ENCODE data around the gene CNIH2.

DNA sequence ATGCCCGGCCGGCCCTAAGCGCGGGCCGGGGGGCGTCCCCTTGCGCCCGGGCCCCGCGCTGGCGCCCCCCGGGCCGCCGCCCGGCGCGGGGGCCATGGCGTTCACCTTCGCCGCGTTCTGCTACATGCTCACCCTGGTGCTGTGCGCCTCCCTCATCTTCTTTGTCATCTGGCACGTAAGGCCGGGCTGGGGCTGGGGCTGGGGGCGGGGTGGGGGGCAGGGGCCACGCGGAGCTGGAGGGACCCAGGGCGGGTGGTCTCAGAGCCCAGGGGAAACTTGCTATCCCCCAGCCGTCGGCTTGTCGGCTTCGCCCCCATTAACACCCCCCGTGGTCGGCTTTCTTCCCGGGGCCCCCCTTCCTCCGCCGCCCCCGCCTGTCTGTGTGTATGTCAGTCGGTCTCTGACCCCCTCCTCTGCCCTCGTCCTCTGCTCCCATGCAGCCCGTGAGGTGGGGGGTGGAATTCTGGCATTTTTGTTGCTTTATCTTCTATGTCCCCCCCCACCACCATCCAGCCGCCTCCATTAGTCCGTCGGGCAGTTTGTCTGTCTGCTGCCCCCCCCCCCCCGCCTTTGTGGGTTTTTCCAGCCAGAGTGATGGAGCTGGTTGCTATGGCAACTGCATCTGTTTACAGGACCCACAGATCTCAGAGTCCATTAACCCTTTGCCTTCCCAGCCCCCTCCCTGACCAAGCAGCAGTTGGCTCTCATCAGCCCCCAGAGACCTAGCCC is 552 bp downstream of the CNIH2 start:
- TF ChIP-seq GATA2 (IDR thresholded peaks at IDR 0.05; ENCODE audit: low read depth, low read length) (no peak), GATA3 (IDR thresholded peaks at IDR 0.05; ENCODE audit: low read depth, low read length) (no peak)
